K562 (cell line): ENCODE measurements around the gene HMX2.
"Not testable (repeated sequence)": the region's sequence is repeated elsewhere in the genome, so short reads cannot be mapped to it uniquely, and the experiment has no call there.

Experiments used
- FOXA3 ChIP-seq, 2 experiments: fragments of 450-650 bp in 1 of 2; sonication (generic) in 1 of 2; formaldehyde crosslinking; IDR thresholded peaks in 1 of 2; conservative IDR thresholded peaks in 1 of 2; 2 replicates each; pipeline versions ENCODE4 v1.4.0 to v1.8.0; 2020 to 2022; ENCODE audit warnings: mild to moderate bottlenecking in 2 of 2, missing genetic modification reagents in 1 of 2
- GABPA ChIP-seq: fragments of 200-800 bp; sonication (Bioruptor generic); conservative IDR thresholded peaks from 2 replicates; pipeline ENCODE4 v1.6.1; 2016; ENCODE audit warnings: low read depth, missing genetic modification characterization, missing compliant biosample characterization
- SMARCA5 ChIP-seq: fragments of 450-650 bp; IDR thresholded peaks from 2 replicates; pipeline ENCODE4 v1.6.1; 2016
- ZNF589 ChIP-seq: fragments of 200-800 bp; sonication (Bioruptor generic); IDR thresholded peaks from 2 replicates; pipeline ENCODE4 v1.6.1; 2016; ENCODE audit warnings: low read depth, missing genetic modification characterization, missing compliant biosample characterization

GRCh38 chr10:123171616-123172015 lies 23.7 kb downstream of the HMX2 start:
- TF ChIP-seq ZNF589 (CRISPR knock-in tag); SMARCA5; FOXA3 (CRISPR knock-in tag; conservative IDR thresholded peaks at IDR 0.05 in 1 of 2, IDR thresholded peaks at IDR 0.05 in 1 of 2); GABPA (tag): not testable (repeated sequence)
